ENCODE measurements around the gene PEX11G.
A peak's percentile ranks its signal among the peaks of the same experiment; 100 is the strongest.

The PEX11G gene

GRCh38 chr19:7488736-7489353 is at the start of gene PEX11G:
TSS of gene PEX11G (minus strand) at chr19:7489035. CDS start at chr19:7489010, 25 bp downstream.
- peak; percentile 74 to 87 (median 84) for DNase-seq (ENCODE audit: low read depth in 4 of 4, low spot score in 1 of 4)

- no peak for DNase-seq (ENCODE audit: low read depth in 4 of 4, low spot score in 1 of 4)
Measured at GRCh38 chr19:7535998-7536695, 47.3 kb upstream of the PEX11G start.

- peak; percentile 87 to 92 (median 90) for DNase-seq (ENCODE audit: low read depth in 4 of 4, low spot score in 1 of 4)
Measured at GRCh38 chr19:7535047-7535997, 46.5 kb upstream of the PEX11G start, which contains the start of gene PNPLA6. TSS of gene PNPLA6 (plus strand) at chr19:7535717. CDS start at chr19:7535789, 72 bp downstream.

GRCh38 chr19:7534531-7535046 is 45.8 kb upstream of the PEX11G start:
- DNase-seq (ENCODE audit: low read depth in 4 of 4, low spot score in 1 of 4), result peak in 2 of 4 experiments; percentile 30 to 37

GRCh38 chr19:7533925-7534480 is 45.2 kb upstream of the PEX11G start:
- peak; percentile 60 to 75 (median 69) for DNase-seq (ENCODE audit: low read depth in 4 of 4, low spot score in 1 of 4)

GRCh38 chr19:7533281-7533885 is 44.5 kb upstream of the PEX11G start:
- no peak for DNase-seq (ENCODE audit: low read depth in 4 of 4, low spot score in 1 of 4)

GRCh38 chr19:7529610-7530490 is 41.0 kb upstream of the PEX11G start:
- DNase-seq (ENCODE audit: low read depth in 4 of 4, low spot score in 1 of 4), result no peak

- DNase-seq (ENCODE audit: low read depth in 4 of 4, low spot score in 1 of 4), result no peak
Measured at GRCh38 chr19:7529246-7529600, 40.4 kb upstream of the PEX11G start.

GRCh38 chr19:7528522-7529245 is 39.8 kb upstream of the PEX11G start:
- DNase-seq (ENCODE audit: low read depth in 4 of 4, low spot score in 1 of 4), result no peak

- DNase-seq (ENCODE audit: low read depth in 4 of 4, low spot score in 1 of 4), result no peak
Measured at GRCh38 chr19:7528192-7528519, 39.3 kb upstream of the PEX11G start.

GRCh38 chr19:7527516-7528191 is 38.8 kb upstream of the PEX11G start:
- no peak for DNase-seq (ENCODE audit: low read depth in 4 of 4, low spot score in 1 of 4)

GRCh38 chr19:7526059-7526929 is 37.5 kb upstream of the PEX11G start:
- no peak for DNase-seq (ENCODE audit: low read depth in 4 of 4, low spot score in 1 of 4)

GRCh38 chr19:7524992-7525739 is 36.3 kb upstream of the PEX11G start:
- no peak for DNase-seq (ENCODE audit: low read depth in 4 of 4, low spot score in 1 of 4)

GRCh38 chr19:7524523-7524922 is 35.7 kb upstream of the PEX11G start:
- DNase-seq (ENCODE audit: low read depth in 4 of 4, low spot score in 1 of 4), result no peak

- no peak for DNase-seq (ENCODE audit: low read depth in 4 of 4, low spot score in 1 of 4)
Measured at GRCh38 chr19:7522923-7523667, 34.3 kb upstream of the PEX11G start.

All from stimulated activated CD4-positive, alpha-beta T cell treated with anti-CD3 and anti-CD28 coated beads, Interleukin-1b, Interleukin-23, amount 100 ng/mL, for 24 hours (primary cell).